BJ (cell line): ENCODE data around the gene TACR2. TPM values are rescaled to one million over a fixed set of nuclear protein-coding genes. Genes with fewer than 3 reads are reported as not detected.

Experiments
- CTCF ChIA-PET: fragments of 350-600 bp; formaldehyde crosslinking; extraction: SDS; loops from one replicate; lab custom pipeline; 2021; ENCODE audit warnings: antibody characterized with exemption, inconsistent platforms; lab: Yijun Ruan, JAX
- POLR2A ChIA-PET: fragments of 300-600 bp; sonication (Branson Sonifier 250); formaldehyde crosslinking; extraction: SDS; loops from one replicate; lab custom pipeline; 2021; ENCODE audit warnings: antibody characterized with exemption; lab: Charles Lee
- DNase-seq: peaks from one replicate; pipeline ENCODE4 v3.0.0-alpha.2; 2011; ENCODE audit warnings: low read depth
- H3K27me3 ChIP-seq: 2 replicates; pipeline ENCODE4 v1.6.0; 2011; ENCODE audit warnings: low read length; ENCODE audit not compliant: control insufficient read depth, insufficient read depth
- H3K36me3 ChIP-seq: 2 replicates; pipeline ENCODE4 v1.5.1; 2011; ENCODE audit warnings: low read length; ENCODE audit not compliant: control insufficient read depth, insufficient read depth
- H3K4me3 ChIP-seq: 2 replicates; pipeline ENCODE4 v1.5.1; 2011; ENCODE audit warnings: low read depth, mild to moderate bottlenecking, control low read depth, low read length
- CTCF ChIP-seq: IDR thresholded peaks from 2 replicates; pipeline ENCODE4 v1.5.1; 2011; ENCODE audit warnings: low read depth, mild to moderate bottlenecking, control low read depth, inconsistent platforms, low read length, moderate library complexity; ENCODE audit not compliant: insufficient read depth
- polyA plus RNA-seq: library from polyadenylated mRNA; depleted of rRNA; stranded (reverse); fragments of >200 nt; gene quantifications from 2 replicates; pipeline ENCODE4 v1.2.3, GENCODE V29; 2011

TACR2 gene
- polyA plus RNA-seq, 1 experiment, result 0.09 TPM

- Histone ChIP-seq H3K4me3 (no peak overlapping the region), H3K36me3 (no peaks in the 10 kb centered on the region), H3K27me3 (no peaks in the 10 kb centered on the region)
- POLR2A ChIA-PET, result no interaction called here
- CTCF ChIA-PET, result interaction anchor here (1.1 to 2.9 kb wide), 5 partner anchors 10 to 75 kb away, joined by 4 to 17 read pairs (median 5); partner anchors contain the start of gene TSPAN15
- TF ChIP-seq CTCF, result no peak
- DNase-seq, result peak; percentile 40
Measured at GRCh38 chr10:69439813-69440506, 23.2 kb upstream of the TACR2 start.

- ChIA-PET POLR2A (no interaction called here), CTCF (interaction anchor here (1.1 to 2.9 kb wide), 5 partner anchors 11 to 76 kb away, joined by 4 to 17 read pairs (median 5); partner anchors contain the start of gene TSPAN15)
- Histone ChIP-seq H3K4me3 (no peak overlapping the region), H3K36me3 (no peaks in the 10 kb centered on the region), H3K27me3 (no peaks in the 10 kb centered on the region)
- DNase-seq, result no peak
- TF ChIP-seq CTCF, result no peak
Measured at GRCh38 chr10:69439350-69439739, 22.6 kb upstream of the TACR2 start.

- no peaks in the 10 kb centered on the region for H3K27me3 ChIP-seq
- DNase-seq, result no peak
- POLR2A ChIA-PET, result interaction anchor here (0.7 kb wide), 1 partner anchor 8 kb away, joined by 3 read pairs; no protein-coding TSS in a partner anchor
- CTCF ChIA-PET, result interaction anchor here (1.0 to 2.9 kb wide), 7 partner anchors 9 to 191 kb away, joined by 3 to 17 read pairs (median 5); partner anchors contain the start of gene TSPAN15
- no peak for TF ChIP-seq CTCF
- H3K4me3 ChIP-seq, result no peak overlapping the region
- H3K36me3 ChIP-seq, result no peaks in the 10 kb centered on the region
Measured at GRCh38 chr10:69438536-69439349, 22.0 kb upstream of the TACR2 start.

- POLR2A ChIA-PET, result no interaction called here
- no peak for DNase-seq
- no peak for TF ChIP-seq CTCF
- Histone ChIP-seq H3K36me3 (no peaks in the 10 kb centered on the region), H3K4me3 (no peak overlapping the region), H3K27me3 (no peaks in the 10 kb centered on the region)
- CTCF ChIA-PET, result interaction anchor here (0.8 to 2.9 kb wide), 7 partner anchors 8 to 192 kb away, joined by 3 to 17 read pairs (median 5); partner anchors contain the start of gene TSPAN15
Measured at GRCh38 chr10:69437321-69438259, 20.9 kb upstream of the TACR2 start.
